A549 (cell line): Measurements from ENCODE around the gene RAB10. TPM values are rescaled to one million over a fixed set of nuclear protein-coding genes. Genes with fewer than 3 reads are reported as not detected.

ENCODE experiments used
- ATAC-seq, 2 experiments: fragments of 200-7000 bp in 1 of 2; fragments of >200 bp in 1 of 2; cut with Nextera tagmentation in 1 of 2; cut with Tn5 transposase in 1 of 2; 3 replicates each; pipeline versions ENCODE4 v1.8.0 to v1.9.1; 2018 to 2020; ENCODE audit warnings: mild to moderate bottlenecking in 1 of 2, moderate library complexity in 1 of 2
- CTCF ChIA-PET: fragments of 300-600 bp; sonication (Branson Sonifier 250); formaldehyde crosslinking; extraction: SDS; loops from one replicate; lab custom pipeline; 2021; ENCODE audit warnings: antibody characterized with exemption, inconsistent platforms; lab: Yijun Ruan, JAX
- POLR2A ChIA-PET: fragments of 350-600 bp; formaldehyde crosslinking; extraction: SDS; loops from one replicate; lab custom pipeline; 2021; ENCODE audit warnings: antibody characterized with exemption, inconsistent platforms; lab: Yijun Ruan, JAX
- DNase-seq, 2 experiments: peaks; one replicate each; pipeline versions ENCODE4 v3.0.0 to v3.0.0-alpha.2; 2011 to 2016; ENCODE audit warnings: low read depth in 1 of 2, low spot score in 1 of 2
- FAIRE-seq: peaks from 2 replicates; lab custom pipeline; 2011; peaks lifted over from hg19 to GRCh38; lab: Jason Lieb, UNC
- H3K27ac ChIP-seq, 2 experiments: fragments of >200 bp; sonication (Bioruptor Twin); formaldehyde crosslinking; 3 replicates each; pipeline ENCODE4 v1.5.1; 2016 to 2017
- H3K4me1 ChIP-seq: fragments of >200 bp; sonication (Bioruptor Twin); formaldehyde crosslinking; 3 replicates; pipeline ENCODE4 v1.6.1; 2016
- H3K4me2 ChIP-seq: fragments of >200 bp; sonication (Bioruptor Twin); formaldehyde crosslinking; 3 replicates; pipeline ENCODE4 v1.6.1; 2016
- H3K4me3 ChIP-seq: fragments of >200 bp; sonication (Bioruptor Twin); formaldehyde crosslinking; 3 replicates; pipeline ENCODE4 v1.5.1; 2016
- H3K9me3 ChIP-seq: fragments of >200 bp; sonication (Bioruptor Twin); formaldehyde crosslinking; 3 replicates; pipeline ENCODE4 v1.6.1; 2016
- BCL3 ChIP-seq: fragments of >200 bp; sonication (Bioruptor Twin); formaldehyde crosslinking; IDR thresholded peaks from 3 replicates; pipeline ENCODE4 v1.6.1; 2016
- CBX8 ChIP-seq: fragments of 200-600 bp; sonication (generic); IDR thresholded peaks from 2 replicates; pipeline ENCODE4 v1.6.1; 2016
- CEBPB ChIP-seq, 2 experiments: fragments of >200 bp in 1 of 2; sonication (Bioruptor Twin) in 1 of 2; formaldehyde crosslinking in 1 of 2; IDR thresholded peaks; 2 replicates each; pipeline ENCODE4 v1.6.1; 2012 to 2016
- E2F6 ChIP-seq: IDR thresholded peaks from 2 replicates; pipeline ENCODE4 v1.6.1; 2012; ENCODE audit warnings: low read depth, borderline replicate concordance
- EHF ChIP-seq: fragments of 250-450 bp; sonication (Bioruptor Pico); IDR thresholded peaks from 2 replicates; pipeline ENCODE4 v1.5.0; 2020; ENCODE audit warnings: mild to moderate bottlenecking
- EHMT2 ChIP-seq: fragments of 200-600 bp; sonication (generic); IDR thresholded peaks from 2 replicates; pipeline ENCODE4 v1.6.1; 2016; ENCODE audit warnings: antibody characterized with exemption, low read depth, mild to moderate bottlenecking, moderate library complexity
- FOSL2 ChIP-seq, 2 experiments: fragments of 450-650 bp in 1 of 2; fragments of >200 bp in 1 of 2; sonication (Bioruptor Twin) in 1 of 2; formaldehyde crosslinking; IDR thresholded peaks; 2 replicates each; pipeline versions ENCODE4 v1.5.0 to v1.6.1; 2016 to 2020; ENCODE audit warnings: mild to moderate bottlenecking in 1 of 2, moderate library complexity in 1 of 2
- FOXS1 ChIP-seq: fragments of 250-450 bp; sonication (Bioruptor Pico); IDR thresholded peaks from 2 replicates; pipeline ENCODE4 v1.5.0; 2020; ENCODE audit warnings: mild to moderate bottlenecking, moderate library complexity
- GATA3 ChIP-seq: IDR thresholded peaks from 2 replicates; pipeline ENCODE4 v1.6.1; 2012; ENCODE audit warnings: borderline replicate concordance
- HOXA7 ChIP-seq: fragments of 250-450 bp; sonication (Bioruptor Pico); IDR thresholded peaks from 2 replicates; pipeline ENCODE4 v1.5.0; 2020; ENCODE audit warnings: mild to moderate bottlenecking, moderate library complexity
- HOXB13 ChIP-seq: fragments of 250-450 bp; sonication (Bioruptor Pico); IDR thresholded peaks from 2 replicates; pipeline ENCODE4 v1.5.0; 2020; ENCODE audit warnings: low read depth, mild to moderate bottlenecking, moderate library complexity
- JUN ChIP-seq, 2 experiments: fragments of >200 bp; sonication (Bioruptor Twin); formaldehyde crosslinking; IDR thresholded peaks; 2 replicates in 1 of 2; 3 replicates in 1 of 2; pipeline ENCODE4 v1.6.1; 2016 to 2017
- JUNB ChIP-seq: fragments of >200 bp; sonication (Bioruptor Twin); formaldehyde crosslinking; IDR thresholded peaks from 2 replicates; pipeline ENCODE4 v1.6.1; 2016
- KDM1A ChIP-seq: fragments of 200-600 bp; sonication (generic); IDR thresholded peaks from 2 replicates; pipeline ENCODE4 v1.6.1; 2016; ENCODE audit warnings: low read depth, mild to moderate bottlenecking
- KDM5A ChIP-seq: fragments of 200-600 bp; sonication (generic); IDR thresholded peaks from 2 replicates; pipeline ENCODE4 v1.6.1; 2016; ENCODE audit warnings: antibody characterized with exemption, mild to moderate bottlenecking
- MAX ChIP-seq: IDR thresholded peaks from 2 replicates; pipeline ENCODE4 v1.6.1; 2012
- MAZ ChIP-seq: fragments of 150-350 bp; IDR thresholded peaks from 2 replicates; pipeline ENCODE4 v1.6.1; 2014; ENCODE audit warnings: antibody characterized with exemption, low read depth, low read length, borderline replicate concordance
- MYC ChIP-seq: IDR thresholded peaks from 2 replicates; pipeline ENCODE4 v1.6.1; 2012; ENCODE audit warnings: mild to moderate bottlenecking, inconsistent platforms, low read length, improper control_type of control experiment, borderline replicate concordance
- NPAS2 ChIP-seq: fragments of 250-450 bp; sonication (Bioruptor Pico); IDR thresholded peaks from 2 replicates; pipeline ENCODE4 v1.8.0; 2022; ENCODE audit warnings: mild to moderate bottlenecking, moderate library complexity, borderline replicate concordance
- PBX3 ChIP-seq: IDR thresholded peaks from 2 replicates; pipeline ENCODE4 v1.6.1; 2012
- POLR2AphosphoS2 ChIP-seq: conservative IDR thresholded peaks from 2 replicates; pipeline ENCODE4 v1.6.1; 2012; ENCODE audit warnings: low read length, improper control_type of control experiment, inconsistent platforms
- RAD21 ChIP-seq, 2 experiments: fragments of >200 bp in 1 of 2; sonication (Bioruptor Twin) in 1 of 2; formaldehyde crosslinking in 1 of 2; IDR thresholded peaks in 1 of 2; conservative IDR thresholded peaks in 1 of 2; 2 replicates in 1 of 2; 3 replicates in 1 of 2; pipeline ENCODE4 v1.6.1; 2012 to 2018; ENCODE audit warnings: inconsistent platforms in 1 of 2
- RARB ChIP-seq: fragments of 250-450 bp; sonication (Bioruptor Pico); IDR thresholded peaks from 2 replicates; pipeline ENCODE4 v1.8.0; 2021; ENCODE audit warnings: mild to moderate bottlenecking, moderate library complexity
- RFX5 ChIP-seq: fragments of 450-650 bp; IDR thresholded peaks from 2 replicates; pipeline ENCODE4 v1.7.1; 2014; ENCODE audit warnings: antibody characterized with exemption, mild to moderate bottlenecking, moderate library complexity
- SREBF2 ChIP-seq: fragments of 450-650 bp; IDR thresholded peaks from 2 replicates; pipeline ENCODE4 v1.6.1; 2014; ENCODE audit warnings: mild to moderate bottlenecking, moderate library complexity
- TFCP2L1 ChIP-seq: fragments of 250-450 bp; sonication (Bioruptor Pico); IDR thresholded peaks from 2 replicates; pipeline ENCODE4 v1.5.0; 2021; ENCODE audit warnings: mild to moderate bottlenecking
- ZFP36 ChIP-seq: fragments of 450-650 bp; IDR thresholded peaks from 2 replicates; pipeline ENCODE4 v1.6.1; 2014; ENCODE audit warnings: borderline replicate concordance; ENCODE audit not compliant: partially characterized antibody
- ZNF302 ChIP-seq: fragments of 250-450 bp; sonication (Bioruptor Pico); IDR thresholded peaks from 2 replicates; pipeline ENCODE4 v1.9.0; 2021; ENCODE audit warnings: inconsistent platforms, mild to moderate bottlenecking, moderate library complexity
- ZSCAN20 ChIP-seq: fragments of 250-450 bp; sonication (Bioruptor Pico); IDR thresholded peaks from 2 replicates; pipeline ENCODE4 v1.8.0; 2022; ENCODE audit warnings: mild to moderate bottlenecking, moderate library complexity
- WGBS: methylation state at CpG from one replicate; pipeline ENCODE4 v1.1.6; 2017; ENCODE audit errors: missing lambda C conversion rate; 5-methylcytosine and 5-hydroxymethylcytosine counted together
- polyA plus RNA-seq, 4 experiments: library from polyadenylated mRNA; depleted of rRNA in 3 of 4; stranded (reverse); fragments of >200 nt; fragmentation: RNase III in 1 of 4; extraction: RNeasy Plus Mini Kit Qiagen cat#74134 plus additional on column Dnase treatment in 1 of 4; gene quantifications; 2 replicates in 3 of 4; 3 replicates in 1 of 4; pipeline ENCODE4 v1.2.3, GENCODE V29; 2011 to 2017

Gene RAB10
- polyA plus RNA-seq, 2 of the 4 experiments (the other 2 are of a cell fraction) = 272 to 692 TPM

GRCh38 chr2:26128176-26128575 is 94.3 kb downstream of the RAB10 start:
- Histone ChIP-seq H3K27ac (no peak overlapping the region), H3K4me3 (no peak overlapping the region), H3K4me1 (peaks cover 47% of the 10 kb centered on the region), H3K9me3 (no peaks in the 10 kb centered on the region), H3K4me2 (no peak overlapping the region)
- ChIA-PET POLR2A (no interaction called here), CTCF (interaction anchor here (0.8 to 2.5 kb wide), 6 partner anchors 12 to 177 kb away, joined by 3 to 11 read pairs (median 5); no protein-coding TSS in a partner anchor)
- DNase-seq (no peak), ATAC-seq (peak in 1 of 2 experiments; percentile 37; a peak in 3 of 6 replicates), FAIRE-seq (no peak)
- WGBS = 91% methylated on average over 8 of the region's 8 CpGs
- TF ChIP-seq HOXB13 (CRISPR knock-in tag) (no peak), FOSL2 (IDR thresholded peaks at IDR 0.05) (no peak), FOSL2 (CRISPR knock-in tag; IDR thresholded peaks at IDR 0.05) (no peak), JUN (IDR thresholded peaks at IDR 0.05) (no peak), FOXS1 (no peak), CEBPB (IDR thresholded peaks at IDR 0.05) (no peak), ZSCAN20 (CRISPR knock-in tag) (no peak), CBX8 (no peak), EHF (no peak), PBX3 (no peak), RFX5 (no peak), KDM1A (no peak), RARB (no peak), KDM5A (no peak), NPAS2 (CRISPR knock-in tag) (no peak)

GRCh38 chr2:26130763-26131162 is 96.9 kb downstream of the RAB10 start:
- WGBS = 78% methylated on average over 3 of the region's 3 CpGs
- ChIA-PET CTCF (interaction anchor here (0.5 to 1.2 kb wide), 2 partner anchors 23 to 139 kb away, joined by 3 to 4 read pairs; no protein-coding TSS in a partner anchor), POLR2A (no interaction called here)
- Histone ChIP-seq H3K4me1 (peaks cover 33% of the 10 kb centered on the region), H3K4me3 (no peak overlapping the region), H3K27ac (no peak overlapping the region), H3K9me3 (no peaks in the 10 kb centered on the region), H3K4me2 (no peak overlapping the region)
- ATAC-seq (no peak), DNase-seq (no peak), FAIRE-seq (no peak)
- TF ChIP-seq ZFP36 (no peak), RARB (no peak), MAZ (no peak), ZSCAN20 (CRISPR knock-in tag) (no peak), MYC (no peak), GATA3 (no peak), EHMT2 (no peak), SREBF2 (no peak), JUN (IDR thresholded peaks at IDR 0.05) (no peak), MAX (no peak), ZNF302 (no peak), RAD21 (conservative IDR thresholded peaks at IDR 0.05 in 1 of 2, IDR thresholded peaks at IDR 0.05 in 1 of 2) (no peak), JUNB (no peak), CEBPB (IDR thresholded peaks at IDR 0.05) (no peak), HOXA7 (CRISPR knock-in tag) (no peak), E2F6 (no peak), POLR2AphosphoS2 (no peak), TFCP2L1 (CRISPR knock-in tag) (no peak), BCL3 (no peak)
